Peyer's patch (tissue), 4 donors: ENCODE results near the gene GPR162.

Experiments used
- CTCF ChIP-seq, 6 experiments: fragments of 450-650 bp in 4 of 6; fragments of 200-600 bp in 2 of 6; sonication (generic) in 1 of 6; IDR thresholded peaks; one replicate each; pipeline ENCODE4 v1.5.1; 2017 to 2019; ENCODE audit warnings: antibody characterized with exemption in 6 of 6, mild to moderate bottlenecking in 3 of 6, moderate library complexity in 1 of 6
- POLR2A ChIP-seq, 2 donors: fragments of 450-650 bp; IDR thresholded peaks; one replicate each; pipeline ENCODE4 v1.5.1; 2017; ENCODE audit warnings: antibody characterized with exemption in 2 of 2, mild to moderate bottlenecking in 2 of 2, moderate library complexity in 2 of 2

- TF ChIP-seq CTCF (IDR thresholded peaks at IDR 0.05) (no peak), POLR2A (IDR thresholded peaks at IDR 0.05) (no peak)
Measured at GRCh38 chr12:6796576-6796975, 25.0 kb upstream of the GPR162 start.
